HT1080 (cell line): Measurements from ENCODE around the gene CACUL1. TPM values are rescaled to one million over a fixed set of nuclear protein-coding genes. Genes with fewer than 3 reads are reported as not detected.
"Not testable (repeated sequence)": the region's sequence is repeated elsewhere in the genome, so short reads cannot be mapped to it uniquely, and the experiment has no call there.

Experiments used
- DNase-seq: peaks from one replicate; pipeline ENCODE4 v3.0.0-alpha.2; 2015; ENCODE audit warnings: low read depth
- total RNA-seq: library from RNA; depleted of rRNA; stranded (reverse); fragments of >200 nt; shearing (Covaris generic); gene quantifications from 2 replicates; pipeline ENCODE4 v1.2.3, GENCODE V29; 2014

CACUL1 gene
- total RNA-seq, 1 experiment from 2014 or later: 32.8 TPM

DNA sequence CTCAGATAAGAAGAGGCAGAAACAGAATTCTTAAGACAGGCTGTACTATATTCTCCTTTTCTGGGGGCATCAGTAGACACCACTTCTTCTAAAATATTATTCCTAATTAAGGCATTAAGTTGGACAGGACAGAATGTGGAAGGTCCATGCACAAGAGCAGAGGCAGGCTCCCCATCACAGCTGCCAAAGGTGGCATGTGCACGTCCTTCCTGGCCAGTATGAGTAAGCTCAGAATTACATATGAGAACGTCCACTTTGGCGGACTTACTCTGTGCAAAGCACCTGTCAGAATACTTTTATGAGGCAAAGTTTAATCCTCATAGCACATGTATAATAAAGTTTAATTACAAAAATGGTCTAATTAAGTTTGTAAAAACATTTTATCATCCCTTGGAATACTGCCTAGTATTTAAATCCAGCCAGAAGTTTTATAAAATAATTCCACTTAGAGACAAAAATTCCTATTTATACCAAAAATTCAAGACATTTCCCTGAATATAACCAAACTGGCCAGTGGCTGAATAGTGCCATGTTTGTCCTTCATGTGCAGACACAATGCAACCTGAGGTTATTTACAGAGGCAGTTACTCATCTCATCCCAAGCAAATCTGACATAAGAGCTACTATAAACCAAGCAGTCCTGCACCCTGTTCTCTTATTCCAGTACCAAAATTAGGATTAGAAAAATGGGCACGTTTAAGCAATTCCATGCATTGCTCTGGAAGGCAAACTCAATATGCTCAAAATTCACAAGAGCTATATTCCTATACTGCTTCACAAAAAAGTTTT lies 65.5 kb downstream of the CACUL1 start:
- no peak for DNase-seq

DNA sequence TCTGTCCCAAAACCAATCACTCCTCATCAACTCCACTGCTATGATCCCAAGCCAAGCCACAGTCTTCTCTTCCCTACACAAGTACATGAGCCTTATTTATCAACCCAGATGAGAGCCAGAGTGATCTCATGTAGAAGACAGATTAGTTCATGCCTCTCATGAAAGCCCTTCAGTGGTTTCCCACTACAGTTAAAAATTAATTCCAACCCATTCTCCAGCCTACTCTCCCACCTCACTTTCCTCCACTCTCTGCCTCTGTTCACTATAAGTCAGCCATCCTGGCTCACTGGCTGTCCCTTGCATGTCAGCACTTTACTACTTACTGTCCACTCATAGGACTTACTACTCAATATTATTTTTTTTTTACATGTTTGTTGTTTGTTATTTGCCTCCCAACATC lies 67.3 kb downstream of the CACUL1 start:
- DNase-seq: no peak

- DNase-seq: no peak
These were observed 72.2 kb downstream of the CACUL1 start for GRCh38 chr10:118682533-118682932.

GRCh38 chr10:118680197-118680596 lies 74.6 kb downstream of the CACUL1 start:
- no peak for DNase-seq

DNA sequence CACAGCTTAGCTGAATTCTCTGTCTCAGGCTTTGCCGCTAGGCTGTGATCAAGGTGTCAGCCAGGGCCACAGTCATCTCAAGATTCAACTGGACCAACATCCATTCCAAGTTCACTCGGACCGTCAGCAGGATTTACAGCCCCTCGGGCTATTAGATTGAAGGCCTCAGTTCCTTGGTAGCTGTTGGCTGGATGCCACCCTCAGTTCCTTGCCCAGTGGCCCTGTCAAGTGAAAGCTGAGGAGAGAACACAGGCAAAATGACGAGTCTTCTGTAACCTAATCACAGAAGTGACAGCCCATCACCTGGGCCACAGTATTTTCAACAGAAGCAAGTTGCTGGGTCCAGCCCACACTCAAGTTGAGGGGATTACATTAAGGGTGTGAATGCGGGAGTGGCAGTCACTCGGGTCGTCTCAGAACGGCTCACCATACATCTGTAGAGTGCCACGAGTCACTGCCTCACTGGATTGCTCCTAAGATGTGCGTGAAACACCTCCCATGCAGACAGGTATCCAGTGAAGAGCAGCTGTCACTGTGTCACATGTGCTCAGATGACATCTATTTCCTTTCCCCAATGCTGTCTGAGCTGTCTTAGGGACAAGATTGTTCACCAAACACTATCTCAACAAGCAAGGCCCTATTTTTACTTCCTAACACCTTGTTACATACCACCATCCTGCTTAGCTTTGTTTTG lies 80.4 kb downstream of the CACUL1 start:
- DNase-seq: no peak

GRCh38 chr10:118672766-118673715 lies 81.7 kb downstream of the CACUL1 start:
- no peak for DNase-seq

GRCh38 chr10:118672153-118672552 lies 82.6 kb downstream of the CACUL1 start:
- no peak for DNase-seq

DNA sequence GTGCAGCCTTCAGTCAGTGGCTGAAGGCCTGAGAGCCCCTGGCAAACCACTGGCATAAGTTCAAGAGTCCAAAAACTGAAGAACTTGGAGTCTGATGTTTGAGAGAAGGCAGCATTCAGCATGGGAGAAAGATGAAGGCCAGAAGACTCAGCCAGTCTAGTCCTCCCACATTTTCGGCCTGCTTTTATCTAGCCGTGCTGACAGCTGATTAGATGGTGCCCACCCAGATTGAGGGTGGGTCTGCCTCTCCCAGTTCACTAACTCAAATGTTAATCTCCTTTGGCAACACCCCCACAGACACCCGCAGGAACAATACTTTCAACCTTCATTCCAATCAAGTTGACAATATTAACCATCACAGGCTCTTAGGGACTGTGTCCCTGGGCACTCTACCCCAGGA lies 83.5 kb downstream of the CACUL1 start:
- not testable (repeated sequence) for DNase-seq

GRCh38 chr10:118670472-118671124 lies 84.2 kb downstream of the CACUL1 start:
- DNase-seq: no peak

DNA sequence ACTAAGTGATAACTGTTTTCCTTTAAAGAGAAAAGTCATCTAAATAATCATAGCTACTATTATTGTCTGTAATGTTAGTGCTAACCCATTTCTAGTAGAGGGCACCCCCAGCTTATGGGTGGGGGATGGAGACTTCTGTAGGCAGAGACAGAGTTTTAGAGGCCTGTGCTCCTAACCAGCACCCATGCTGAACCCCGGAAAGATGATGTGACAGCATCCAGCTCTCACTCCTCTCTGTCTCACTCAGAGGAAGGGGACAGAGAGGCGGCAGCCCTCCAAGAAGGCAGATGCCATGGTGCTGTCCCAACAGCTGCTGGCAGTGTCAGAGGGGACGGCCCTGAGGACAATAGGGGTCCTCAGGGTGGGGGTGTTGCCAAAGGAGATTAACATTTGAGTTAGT lies 84.9 kb downstream of the CACUL1 start:
- no peak for DNase-seq

GRCh38 chr10:118669020-118669791 lies 85.6 kb downstream of the CACUL1 start:
- DNase-seq: no peak

GRCh38 chr10:118668228-118668952 lies 86.4 kb downstream of the CACUL1 start:
- DNase-seq: no peak

DNA sequence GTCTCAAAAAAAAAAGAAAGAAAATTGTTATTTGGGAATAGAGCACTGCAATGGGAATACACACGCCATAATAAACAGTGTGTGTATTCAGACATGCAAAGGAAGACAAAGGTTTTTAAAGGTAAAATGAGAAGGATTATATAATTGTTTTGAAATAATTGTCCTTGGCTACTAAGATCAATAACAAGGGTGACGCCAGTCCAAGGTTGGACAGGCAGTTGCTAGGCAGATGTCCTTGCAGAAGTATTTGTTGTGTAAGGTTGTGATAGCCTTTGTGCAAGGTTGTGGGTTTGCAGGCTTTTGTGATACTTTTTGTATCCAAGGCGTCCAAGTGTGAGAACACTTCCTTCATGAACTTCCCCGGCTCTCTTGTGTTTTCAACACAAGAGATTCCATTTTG lies 87.0 kb downstream of the CACUL1 start:
- DNase-seq: no peak

DNA sequence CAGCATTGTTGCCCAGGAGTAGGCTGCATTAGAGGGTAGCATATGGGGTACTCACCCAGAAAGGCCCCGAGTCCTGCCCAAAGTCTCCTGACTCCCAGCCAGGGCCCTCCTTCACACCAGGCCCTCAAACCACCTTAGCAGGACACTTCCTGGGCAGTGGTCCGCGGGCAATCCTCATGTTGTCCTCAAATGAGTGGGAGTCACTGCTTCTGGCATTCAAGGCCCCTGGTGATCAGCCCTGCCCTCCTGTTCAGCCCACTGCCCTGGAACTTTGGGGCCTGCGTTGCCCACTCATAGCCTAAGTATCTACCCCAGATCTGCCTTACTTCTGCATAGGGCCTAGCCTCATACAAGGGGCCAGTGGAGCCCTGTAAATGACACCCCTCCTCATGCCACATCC lies 88.4 kb downstream of the CACUL1 start:
- no peak for DNase-seq

GRCh38 chr10:118664321-118664720 lies 90.4 kb downstream of the CACUL1 start:
- DNase-seq: no peak

DNA sequence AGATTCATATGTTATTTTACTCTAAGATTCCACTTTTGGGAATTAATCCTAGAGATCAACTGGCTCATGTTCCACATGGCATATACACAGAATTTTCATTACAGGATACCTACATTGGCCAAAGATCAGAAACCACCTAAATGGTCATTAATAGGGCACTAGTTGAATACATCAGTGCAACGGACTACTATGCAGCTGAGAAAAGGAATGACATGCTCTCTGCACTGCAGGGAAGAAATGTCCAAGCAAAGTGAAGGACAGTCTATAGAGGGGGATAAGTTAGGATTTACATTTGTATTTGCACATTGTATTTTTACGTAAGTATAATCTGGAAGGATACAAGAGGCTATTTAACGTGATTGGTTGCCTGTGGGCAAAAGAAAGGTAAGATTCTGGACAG lies 91.6 kb downstream of the CACUL1 start:
- no peak for DNase-seq

GRCh38 chr10:118662228-118663035 lies 92.3 kb downstream of the CACUL1 start:
- DNase-seq: no peak

DNA sequence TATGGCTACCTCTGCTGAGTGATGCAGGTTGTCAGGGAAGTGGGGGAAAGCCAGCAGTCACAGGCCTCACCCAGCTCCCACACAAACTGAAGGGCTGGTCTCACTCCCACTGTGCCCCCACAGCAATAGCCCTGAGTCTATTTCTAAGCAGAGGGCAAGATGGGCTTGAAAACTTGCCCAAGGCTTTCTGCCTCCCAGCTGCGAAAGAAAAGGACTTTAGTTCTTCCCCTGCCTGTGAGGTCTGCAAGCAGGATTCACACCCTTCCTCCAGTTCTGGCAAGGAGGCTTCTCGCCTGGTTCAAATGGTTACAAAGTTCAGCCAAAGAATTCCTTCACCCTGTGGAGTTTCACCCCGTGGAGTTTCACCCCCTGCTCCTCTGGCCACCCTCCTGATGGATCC lies 96.0 kb downstream of the CACUL1 start:
- no peak for DNase-seq

- not testable (repeated sequence) for DNase-seq
These were observed 96.6 kb downstream of the CACUL1 start for GRCh38 chr10:118658168-118658567.
